ENCODE data around the gene NOG.

GRCh38 chr17:56595831-56596690 lies 2.6 kb downstream of the NOG start:
- TF ChIP-seq CTCF (IDR thresholded peaks at IDR 0.05) (no peak), POLR2A (IDR thresholded peaks at IDR 0.05) (no peak)
